Stomach (tissue), 9 donors: ENCODE data around the gene PIM1. TPM values are rescaled to one million over a fixed set of nuclear protein-coding genes. Genes with fewer than 3 reads are reported as not detected.

ENCODE experiments used
- DNase-seq, 2 donors: peaks; one replicate each; pipeline versions ENCODE4 v3.0.0 to v3.0.0-alpha.2; 2013 to 2019
- H3K27ac ChIP-seq, 5 donors: fragments of 200-600 bp in 4 of 5; sonication (generic) in 4 of 5; one replicate each; pipeline ENCODE4 v1.5.1; 2013 to 2019; ENCODE audit warnings: mild to moderate bottlenecking in 1 of 5, moderate library complexity in 1 of 5
- H3K27me3 ChIP-seq, 3 donors: fragments of 200-600 bp; sonication (generic); one replicate each; pipeline ENCODE4 v1.5.1; 2017 to 2019; ENCODE audit warnings: mixed run types in 1 of 3
- H3K36me3 ChIP-seq, 4 donors: fragments of 200-600 bp; sonication (generic); 1 replicate in 3 of 4; 2 replicates in 1 of 4; pipeline ENCODE4 v1.5.1; 2016 to 2019
- H3K4me1 ChIP-seq, 4 donors: fragments of 200-600 bp; sonication (generic); one replicate each; pipeline ENCODE4 v1.5.1; 2016 to 2019
- H3K4me3 ChIP-seq, 4 donors: fragments of 200-600 bp; sonication (generic) in 3 of 4; one replicate each; pipeline ENCODE4 v1.5.1; 2016 to 2019; ENCODE audit warnings: mild to moderate bottlenecking in 1 of 4
- H3K9me3 ChIP-seq, 4 donors: fragments of 200-600 bp; sonication (generic); one replicate each; pipeline ENCODE4 v1.5.1; 2016 to 2019
- EP300 ChIP-seq: sonication (generic); formaldehyde crosslinking; IDR thresholded peaks from one replicate; pipeline ENCODE4 v1.6.1; 2017; ENCODE audit warnings: antibody characterized with exemption
- POLR2A ChIP-seq, 4 donors: fragments of 450-650 bp; IDR thresholded peaks; one replicate each; pipeline ENCODE4 v1.6.1; 2016; ENCODE audit warnings: antibody characterized with exemption in 4 of 4, control low read depth in 2 of 4, mild to moderate bottlenecking in 1 of 4, moderate library complexity in 1 of 4
- POLR2AphosphoS5 ChIP-seq, 3 donors: sonication (generic); formaldehyde crosslinking; IDR thresholded peaks; one replicate each; pipeline ENCODE4 v1.6.1; 2016; ENCODE audit warnings: antibody characterized with exemption in 3 of 3
- WGBS, 5 donors: extraction: QIAGEN DNeasy Blood & Tissue Kit in 3 of 5; methylation state at CpG; one replicate each; pipeline versions ENCODE4 v1.1.5 to v1.1.7; 2013 to 2018; 5-methylcytosine and 5-hydroxymethylcytosine counted together
- intact Hi-C: fragments of 100-400 bp; cut with DNase I; formaldehyde crosslinking; loops from one replicate; pipeline ENCODE4 v1.15.1; 2023; ENCODE audit warnings: low total_unique reads
- polyA plus RNA-seq, 3 donors: library from polyadenylated mRNA; stranded (reverse); fragments of 200-250 nt; gene quantifications; one replicate each; pipeline ENCODE4 v1.2.3, GENCODE V29; 2013
- total RNA-seq, 5 donors: library from RNA; depleted of rRNA; stranded (reverse); fragments of >200 nt; gene quantifications; one replicate each; pipeline versions ENCODE4 v1.1.0 to v1.2.3, GENCODE V29; 2014 to 2016
- TF ChIP-seq, protein P1 (sequence below), 7 experiments: fragments of 450-650 bp in 4 of 7; fragments of 200-600 bp in 3 of 7; sonication (generic) in 3 of 7; IDR thresholded peaks; one replicate each; pipeline ENCODE4 v1.5.1; 2016 to 2019; ENCODE audit warnings: antibody characterized with exemption in 7 of 7, control low read depth in 2 of 7, mild to moderate bottlenecking in 1 of 7
- donor health status: healthy with polysubstance abuse.
- donor health status: Bipolar disorder and iron deficiency.
- donor health status: healthy.

PIM1 gene
- total and polyA plus RNA-seq, 8 donors: 9.8 to 59.1 (median 22.6) TPM

GRCh38 chr6:37162740-37163139 lies 7.2 kb upstream of the PIM1 start:
- peaks cover 5 to 17% (median 7%) of the 10 kb centered on the region in 4 donors for H3K4me1 ChIP-seq
- TF ChIP-seq POLR2AphosphoS5 (IDR thresholded peaks at IDR 0.05): no peak
- TF ChIP-seq POLR2A (IDR thresholded peaks at IDR 0.05): no peak
- no peak for TF ChIP-seq EP300
- TF ChIP-seq, protein P1, sequence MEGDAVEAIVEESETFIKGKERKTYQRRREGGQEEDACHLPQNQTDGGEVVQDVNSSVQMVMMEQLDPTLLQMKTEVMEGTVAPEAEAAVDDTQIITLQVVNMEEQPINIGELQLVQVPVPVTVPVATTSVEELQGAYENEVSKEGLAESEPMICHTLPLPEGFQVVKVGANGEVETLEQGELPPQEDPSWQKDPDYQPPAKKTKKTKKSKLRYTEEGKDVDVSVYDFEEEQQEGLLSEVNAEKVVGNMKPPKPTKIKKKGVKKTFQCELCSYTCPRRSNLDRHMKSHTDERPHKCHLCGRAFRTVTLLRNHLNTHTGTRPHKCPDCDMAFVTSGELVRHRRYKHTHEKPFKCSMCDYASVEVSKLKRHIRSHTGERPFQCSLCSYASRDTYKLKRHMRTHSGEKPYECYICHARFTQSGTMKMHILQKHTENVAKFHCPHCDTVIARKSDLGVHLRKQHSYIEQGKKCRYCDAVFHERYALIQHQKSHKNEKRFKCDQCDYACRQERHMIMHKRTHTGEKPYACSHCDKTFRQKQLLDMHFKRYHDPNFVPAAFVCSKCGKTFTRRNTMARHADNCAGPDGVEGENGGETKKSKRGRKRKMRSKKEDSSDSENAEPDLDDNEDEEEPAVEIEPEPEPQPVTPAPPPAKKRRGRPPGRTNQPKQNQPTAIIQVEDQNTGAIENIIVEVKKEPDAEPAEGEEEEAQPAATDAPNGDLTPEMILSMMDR (IDR thresholded peaks at IDR 0.05): no peak
- intact Hi-C loops: no loop called here
- H3K36me3 ChIP-seq: no peaks in the 10 kb centered on the region
- H3K4me3 ChIP-seq: no peak overlapping the region
- DNase-seq: no peak
- WGBS, 5 donors: 75 to 85% (median 78%) methylated on average over 4 of the region's 4 CpGs
- H3K27ac ChIP-seq: no peak overlapping the region
- no peaks in the 10 kb centered on the region for H3K9me3 ChIP-seq
- no peaks in the 10 kb centered on the region for H3K27me3 ChIP-seq

DNA sequence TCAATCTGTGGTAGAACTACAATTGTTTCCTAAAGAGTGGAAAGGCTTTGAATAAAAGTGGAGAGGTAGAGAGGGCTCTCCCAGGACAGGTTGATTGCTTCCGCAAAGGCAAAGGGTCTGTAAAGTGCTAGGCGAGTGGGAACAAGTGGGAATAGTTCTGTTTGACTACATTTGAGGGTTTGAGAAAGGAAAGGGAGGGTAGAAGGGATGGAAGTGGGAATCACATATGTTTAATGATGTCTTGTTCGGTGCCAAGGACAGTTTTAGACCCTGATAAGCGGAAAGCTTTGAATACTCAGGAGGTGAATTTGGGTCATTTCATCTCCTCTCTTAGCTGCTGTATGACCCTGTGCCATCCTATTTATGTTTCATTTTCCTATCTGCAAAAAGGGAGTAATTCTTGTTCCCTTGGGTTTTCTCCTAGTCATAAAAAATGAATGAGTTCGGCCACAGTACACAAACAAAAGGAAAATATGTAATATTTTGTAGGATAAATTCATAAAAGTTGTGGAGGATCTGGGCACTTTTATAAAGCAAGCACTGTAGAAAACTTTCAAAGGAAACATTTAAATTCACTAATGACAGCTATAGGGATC lies 1.7 kb upstream of the PIM1 start:
- peak overlapping the region in 4 of 5 donors; percentile 93 to 99 (median 96) for H3K27ac ChIP-seq
- WGBS, 5 donors: 84 to 92% (median 89%) methylated on average over 5 of the region's 5 CpGs
- intact Hi-C loops: no loop called here
- DNase-seq: no peak
- TF ChIP-seq, protein P1 (IDR thresholded peaks at IDR 0.05): no peak
- TF ChIP-seq EP300 (no peak), POLR2AphosphoS5 (IDR thresholded peaks at IDR 0.05) (no peak), POLR2A (IDR thresholded peaks at IDR 0.05) (no peak)
- H3K27me3 ChIP-seq: no peaks in the 10 kb centered on the region
- H3K4me1 ChIP-seq: peaks cover 9 to 32% (median 26%) of the 10 kb centered on the region in 4 donors
- H3K36me3 ChIP-seq: peaks cover 8 to 10% (median 10%) of the 10 kb centered on the region in 4 donors
- peak overlapping the region in 1 of 4 donors; percentile 44 for H3K4me3 ChIP-seq
- no peaks in the 10 kb centered on the region for H3K9me3 ChIP-seq

- no peak for DNase-seq
- intact Hi-C loops: no loop called here
- no peaks in the 10 kb centered on the region for H3K27me3 ChIP-seq
- peaks cover 11 to 37% (median 30%) of the 10 kb centered on the region in 4 donors for H3K4me1 ChIP-seq
- 4 to 9% (median 8%) methylated on average over 25 to 29 of the region's 29 CpGs for WGBS, 5 donors
- H3K27ac ChIP-seq: peak overlapping the region; percentile 90 to 99 (median 96)
- H3K4me3 ChIP-seq: peak overlapping the region; percentile 44 to 83 (median 64)
- peaks cover 15 to 17% (median 17%) of the 10 kb centered on the region in 4 donors for H3K36me3 ChIP-seq
- H3K9me3 ChIP-seq: no peaks in the 10 kb centered on the region
- TF ChIP-seq POLR2AphosphoS5 (IDR thresholded peaks at IDR 0.05) (peak in 2 of 3 donors; percentile 39 to 73), EP300 (no peak)
These were observed 999 bp upstream of the PIM1 start for GRCh38 chr6:37168811-37169495.

DNA sequence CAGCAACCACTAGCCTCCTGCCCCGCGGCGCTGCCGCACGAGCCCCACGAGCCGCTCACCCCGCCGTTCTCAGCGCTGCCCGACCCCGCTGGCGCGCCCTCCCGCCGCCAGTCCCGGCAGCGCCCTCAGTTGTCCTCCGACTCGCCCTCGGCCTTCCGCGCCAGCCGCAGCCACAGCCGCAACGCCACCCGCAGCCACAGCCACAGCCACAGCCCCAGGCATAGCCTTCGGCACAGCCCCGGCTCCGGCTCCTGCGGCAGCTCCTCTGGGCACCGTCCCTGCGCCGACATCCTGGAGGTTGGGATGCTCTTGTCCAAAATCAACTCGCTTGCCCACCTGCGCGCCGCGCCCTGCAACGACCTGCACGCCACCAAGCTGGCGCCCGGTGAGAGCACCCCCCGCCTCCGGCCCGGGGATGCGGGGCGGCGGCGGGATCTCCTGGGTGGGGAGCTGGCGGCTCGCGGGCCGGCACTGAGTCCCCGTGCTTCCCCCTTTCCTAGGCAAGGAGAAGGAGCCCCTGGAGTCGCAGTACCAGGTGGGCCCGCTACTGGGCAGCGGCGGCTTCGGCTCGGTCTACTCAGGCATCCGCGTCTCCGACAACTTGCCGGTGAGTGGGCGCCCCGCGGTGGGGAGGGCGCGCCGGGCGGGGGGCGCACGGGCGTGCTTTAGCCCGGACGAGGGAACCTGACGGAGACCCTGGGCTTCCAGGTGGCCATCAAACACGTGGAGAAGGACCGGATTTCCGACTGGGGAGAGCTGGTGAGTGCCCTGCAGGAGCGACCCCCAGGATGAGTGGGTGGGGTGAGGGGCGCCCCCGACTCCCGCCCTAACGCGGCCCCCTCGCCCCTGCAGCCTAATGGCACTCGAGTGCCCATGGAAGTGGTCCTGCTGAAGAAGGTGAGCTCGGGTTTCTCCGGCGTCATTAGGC lies 585 bp downstream of the PIM1 start:
- H3K4me3 ChIP-seq: peak overlapping the region; percentile 83 to 96 (median 92)

More for the DNA sequence above, 585 bp downstream of the PIM1 start:
- 0 to 1% (median 0%) methylated on average over 23 to 92 of the region's 92 CpGs for WGBS, 5 donors
- intact Hi-C loops: no loop called here
- no peaks in the 10 kb centered on the region for H3K9me3 ChIP-seq
- peak; percentile 50 to 86 for DNase-seq
- H3K36me3 ChIP-seq: peaks cover 31 to 33% (median 32%) of the 10 kb centered on the region in 4 donors
- peaks cover 14 to 48% (median 45%) of the 10 kb centered on the region in 4 donors for H3K4me1 ChIP-seq
- TF ChIP-seq POLR2A (IDR thresholded peaks at IDR 0.05): no peak
- TF ChIP-seq, protein P1 (IDR thresholded peaks at IDR 0.05): peak in 2 of 7 experiments; percentile 7 to 28
- H3K27me3 ChIP-seq: no peaks in the 10 kb centered on the region
- peak overlapping the region; percentile 94 to 99 (median 96) for H3K27ac ChIP-seq
